ENCODE results near the gene RRAGC. TPM values are rescaled to one million over a fixed set of nuclear protein-coding genes. Genes with fewer than 3 reads are reported as not detected.

Gene RRAGC
- total RNA-seq, 3 donors from 2014 or later = 19.2 to 34.9 (median 19.7) TPM

GRCh38 chr1:38896169-38896568 is 36.6 kb upstream of the RRAGC start:
- no peak for TF ChIP-seq POLR2A (IDR thresholded peaks at IDR 0.05)
- intact Hi-C loops (cut with DNase I; ENCODE audit: low total_unique reads) = no loop called here
- no peaks in the 10 kb centered on the region for H3K27me3 ChIP-seq

GRCh38 chr1:38892976-38893375 is 33.4 kb upstream of the RRAGC start:
- TF ChIP-seq POLR2AphosphoS5 (IDR thresholded peaks at IDR 0.05) = no peak
- TF ChIP-seq CTCF (IDR thresholded peaks at IDR 0.05) = no peak
- no peak for TF ChIP-seq POLR2A (IDR thresholded peaks at IDR 0.05)
- Histone ChIP-seq H3K4me3 (no peak overlapping the region), H3K36me3 (no peaks in the 10 kb centered on the region), H3K4me1 (no peaks in the 10 kb centered on the region), H3K9me3 (no peaks in the 10 kb centered on the region), H3K27me3 (no peaks in the 10 kb centered on the region), H3K27ac (no peak overlapping the region)
- intact Hi-C loops (cut with DNase I; ENCODE audit: low total_unique reads) = no loop called here
- DNase-seq (ENCODE audit: low spot score in 2 of 2) = no peak

More at GRCh38 chr1:38896169-38896568, 36.6 kb upstream of the RRAGC start:
- Histone ChIP-seq H3K4me1 (no peaks in the 10 kb centered on the region), H3K9me3 (no peaks in the 10 kb centered on the region), H3K27ac (no peak overlapping the region), H3K4me3 (no peak overlapping the region), H3K36me3 (no peaks in the 10 kb centered on the region)
- DNase-seq (ENCODE audit: low spot score in 2 of 2) = no peak

- TF ChIP-seq CTCF (IDR thresholded peaks at IDR 0.05) = no peak
- no peak for TF ChIP-seq POLR2AphosphoS5 (IDR thresholded peaks at IDR 0.05)
- TF ChIP-seq POLR2A (IDR thresholded peaks at IDR 0.05) = no peak
- no peak overlapping the region for H3K27ac ChIP-seq
- H3K4me3 ChIP-seq = no peak overlapping the region
- no peaks in the 10 kb centered on the region for H3K27me3 ChIP-seq
- no peak for DNase-seq (ENCODE audit: low spot score in 2 of 2)
- no peaks in the 10 kb centered on the region for H3K9me3 ChIP-seq
- intact Hi-C loops (cut with DNase I; ENCODE audit: low total_unique reads) = no loop called here
- no peaks in the 10 kb centered on the region for H3K36me3 ChIP-seq
- no peaks in the 10 kb centered on the region for H3K4me1 ChIP-seq
These were observed 32.2 kb upstream of the RRAGC start for GRCh38 chr1:38891753-38892152.

GRCh38 chr1:38889589-38889988 is 30.0 kb upstream of the RRAGC start:
- no peak overlapping the region for H3K27ac ChIP-seq
- no peak for DNase-seq (ENCODE audit: low spot score in 2 of 2)
- H3K4me3 ChIP-seq = no peak overlapping the region
- no peaks in the 10 kb centered on the region for H3K4me1 ChIP-seq
- TF ChIP-seq POLR2A (IDR thresholded peaks at IDR 0.05) (no peak), CTCF (IDR thresholded peaks at IDR 0.05) (no peak), POLR2AphosphoS5 (IDR thresholded peaks at IDR 0.05) (no peak)
- intact Hi-C loops (cut with DNase I; ENCODE audit: low total_unique reads) = no loop called here
- no peaks in the 10 kb centered on the region for H3K27me3 ChIP-seq
- no peaks in the 10 kb centered on the region for H3K36me3 ChIP-seq
- no peaks in the 10 kb centered on the region for H3K9me3 ChIP-seq

- Histone ChIP-seq H3K4me3 (no peak overlapping the region), H3K4me1 (no peaks in the 10 kb centered on the region), H3K27ac (no peak overlapping the region), H3K36me3 (no peaks in the 10 kb centered on the region), H3K27me3 (no peaks in the 10 kb centered on the region), H3K9me3 (no peaks in the 10 kb centered on the region)
- no peak for TF ChIP-seq POLR2A (IDR thresholded peaks at IDR 0.05)
- TF ChIP-seq CTCF (IDR thresholded peaks at IDR 0.05) = no peak
- no peak for TF ChIP-seq POLR2AphosphoS5 (IDR thresholded peaks at IDR 0.05)
- intact Hi-C loops (cut with DNase I; ENCODE audit: low total_unique reads) = no loop called here
- no peak for DNase-seq (ENCODE audit: low spot score in 2 of 2)
These were observed 29.1 kb upstream of the RRAGC start for GRCh38 chr1:38888423-38889333.
